A549 (cell line): Measurements from ENCODE around the gene MBD1. TPM values are rescaled to one million over a fixed set of nuclear protein-coding genes. Genes with fewer than 3 reads are reported as not detected.

Experiments used
- ATAC-seq, 2 experiments: fragments of 200-7000 bp in 1 of 2; fragments of >200 bp in 1 of 2; cut with Nextera tagmentation in 1 of 2; cut with Tn5 transposase in 1 of 2; 3 replicates each; pipeline versions ENCODE4 v1.8.0 to v1.9.1; 2018 to 2020; ENCODE audit warnings: mild to moderate bottlenecking in 1 of 2, moderate library complexity in 1 of 2
- CTCF ChIA-PET: fragments of 300-600 bp; sonication (Branson Sonifier 250); formaldehyde crosslinking; extraction: SDS; loops from one replicate; lab custom pipeline; 2021; ENCODE audit warnings: antibody characterized with exemption, inconsistent platforms; lab: Yijun Ruan, JAX
- POLR2A ChIA-PET: fragments of 350-600 bp; formaldehyde crosslinking; extraction: SDS; loops from one replicate; lab custom pipeline; 2021; ENCODE audit warnings: antibody characterized with exemption, inconsistent platforms; lab: Yijun Ruan, JAX
- DNase-seq, 2 experiments: peaks; one replicate each; pipeline versions ENCODE4 v3.0.0 to v3.0.0-alpha.2; 2011 to 2016; ENCODE audit warnings: low read depth in 1 of 2, low spot score in 1 of 2
- FAIRE-seq: peaks from 2 replicates; lab custom pipeline; 2011; peaks lifted over from hg19 to GRCh38; lab: Jason Lieb, UNC
- H3K27ac ChIP-seq, 2 experiments: fragments of >200 bp; sonication (Bioruptor Twin); formaldehyde crosslinking; 3 replicates each; pipeline ENCODE4 v1.5.1; 2016 to 2017
- H3K4me1 ChIP-seq: fragments of >200 bp; sonication (Bioruptor Twin); formaldehyde crosslinking; 3 replicates; pipeline ENCODE4 v1.6.1; 2016
- H3K4me2 ChIP-seq: fragments of >200 bp; sonication (Bioruptor Twin); formaldehyde crosslinking; 3 replicates; pipeline ENCODE4 v1.6.1; 2016
- H3K4me3 ChIP-seq: fragments of >200 bp; sonication (Bioruptor Twin); formaldehyde crosslinking; 3 replicates; pipeline ENCODE4 v1.5.1; 2016
- H3K9me3 ChIP-seq: fragments of >200 bp; sonication (Bioruptor Twin); formaldehyde crosslinking; 3 replicates; pipeline ENCODE4 v1.6.1; 2016
- BHLHE40 ChIP-seq: IDR thresholded peaks from 2 replicates; pipeline ENCODE4 v1.6.1; 2012; ENCODE audit warnings: low read depth, low read length, inconsistent platforms
- CBX8 ChIP-seq: fragments of 200-600 bp; sonication (generic); IDR thresholded peaks from 2 replicates; pipeline ENCODE4 v1.6.1; 2016
- CEBPB ChIP-seq, 2 experiments: fragments of >200 bp in 1 of 2; sonication (Bioruptor Twin) in 1 of 2; formaldehyde crosslinking in 1 of 2; IDR thresholded peaks; 2 replicates each; pipeline ENCODE4 v1.6.1; 2012 to 2016
- CHD4 ChIP-seq: fragments of 200-600 bp; sonication (generic); IDR thresholded peaks from 2 replicates; pipeline ENCODE4 v1.6.1; 2016; ENCODE audit warnings: antibody characterized with exemption, mild to moderate bottlenecking, borderline replicate concordance
- EHF ChIP-seq: fragments of 250-450 bp; sonication (Bioruptor Pico); IDR thresholded peaks from 2 replicates; pipeline ENCODE4 v1.5.0; 2020; ENCODE audit warnings: mild to moderate bottlenecking
- EHMT2 ChIP-seq: fragments of 200-600 bp; sonication (generic); IDR thresholded peaks from 2 replicates; pipeline ENCODE4 v1.6.1; 2016; ENCODE audit warnings: antibody characterized with exemption, low read depth, mild to moderate bottlenecking, moderate library complexity
- FOSB ChIP-seq: fragments of 250-450 bp; sonication (Bioruptor Pico); IDR thresholded peaks from 2 replicates; pipeline ENCODE4 v1.5.0; 2020; ENCODE audit warnings: mild to moderate bottlenecking, moderate library complexity
- HDAC2 ChIP-seq: fragments of 200-600 bp; sonication (generic); IDR thresholded peaks from 2 replicates; pipeline ENCODE4 v1.6.1; 2016
- HEYL ChIP-seq: fragments of 250-450 bp; sonication (Bioruptor Pico); IDR thresholded peaks from 2 replicates; pipeline ENCODE4 v1.8.0; 2021; ENCODE audit warnings: mild to moderate bottlenecking, moderate library complexity
- HOXA7 ChIP-seq: fragments of 250-450 bp; sonication (Bioruptor Pico); IDR thresholded peaks from 2 replicates; pipeline ENCODE4 v1.5.0; 2020; ENCODE audit warnings: mild to moderate bottlenecking, moderate library complexity
- HOXB13 ChIP-seq: fragments of 250-450 bp; sonication (Bioruptor Pico); IDR thresholded peaks from 2 replicates; pipeline ENCODE4 v1.5.0; 2020; ENCODE audit warnings: low read depth, mild to moderate bottlenecking, moderate library complexity
- HOXB5 ChIP-seq: fragments of 250-450 bp; sonication (Bioruptor Pico); IDR thresholded peaks from 2 replicates; pipeline ENCODE4 v1.5.0; 2020; ENCODE audit warnings: mild to moderate bottlenecking, moderate library complexity
- NFE2L2 ChIP-seq: fragments of 150-350 bp; conservative IDR thresholded peaks from 2 replicates; pipeline ENCODE4 v1.6.1; 2014; ENCODE audit warnings: low read length
- NR3C1 ChIP-seq: fragments of >200 bp; sonication (Bioruptor Twin); formaldehyde crosslinking; IDR thresholded peaks from 3 replicates; pipeline ENCODE4 v1.6.1; 2017
- RARB ChIP-seq: fragments of 250-450 bp; sonication (Bioruptor Pico); IDR thresholded peaks from 2 replicates; pipeline ENCODE4 v1.8.0; 2021; ENCODE audit warnings: mild to moderate bottlenecking, moderate library complexity
- RCOR1 ChIP-seq: fragments of 150-350 bp; IDR thresholded peaks from 2 replicates; pipeline ENCODE4 v1.6.1; 2014; ENCODE audit warnings: antibody characterized with exemption, low read length, low read depth
- RNF2 ChIP-seq: fragments of 200-600 bp; sonication (generic); IDR thresholded peaks from 2 replicates; pipeline ENCODE4 v1.6.1; 2016; ENCODE audit warnings: low read depth, mild to moderate bottlenecking, antibody characterized with exemption, moderate library complexity, borderline replicate concordance
- ZC3H11A ChIP-seq: fragments of 450-650 bp; IDR thresholded peaks from 2 replicates; pipeline ENCODE4 v1.6.1; 2014; ENCODE audit warnings: antibody characterized with exemption, mild to moderate bottlenecking
- ZNF302 ChIP-seq: fragments of 250-450 bp; sonication (Bioruptor Pico); IDR thresholded peaks from 2 replicates; pipeline ENCODE4 v1.9.0; 2021; ENCODE audit warnings: inconsistent platforms, mild to moderate bottlenecking, moderate library complexity
- ZSCAN20 ChIP-seq: fragments of 250-450 bp; sonication (Bioruptor Pico); IDR thresholded peaks from 2 replicates; pipeline ENCODE4 v1.8.0; 2022; ENCODE audit warnings: mild to moderate bottlenecking, moderate library complexity
- WGBS: methylation state at CpG from one replicate; pipeline ENCODE4 v1.1.6; 2017; ENCODE audit errors: missing lambda C conversion rate; 5-methylcytosine and 5-hydroxymethylcytosine counted together
- polyA plus RNA-seq, 4 experiments: library from polyadenylated mRNA; depleted of rRNA in 3 of 4; stranded (reverse); fragments of >200 nt; fragmentation: RNase III in 1 of 4; extraction: RNeasy Plus Mini Kit Qiagen cat#74134 plus additional on column Dnase treatment in 1 of 4; gene quantifications; 2 replicates in 3 of 4; 3 replicates in 1 of 4; pipeline ENCODE4 v1.2.3, GENCODE V29; 2011 to 2017
- TF ChIP-seq, protein P1 (sequence below): fragments of 250-450 bp; sonication (Bioruptor Pico); IDR thresholded peaks from 2 replicates; pipeline ENCODE4 v1.5.0; 2021; ENCODE audit warnings: mild to moderate bottlenecking, moderate library complexity, borderline replicate concordance
- TF ChIP-seq, protein P2 (sequence below): IDR thresholded peaks from 2 replicates; pipeline ENCODE4 v1.6.1; 2012
- TF ChIP-seq, protein P3 (sequence below): fragments of 250-450 bp; sonication (Bioruptor Pico); IDR thresholded peaks from 2 replicates; pipeline ENCODE4 v1.5.0; 2020; ENCODE audit warnings: low read depth, mild to moderate bottlenecking, moderate library complexity
- TF ChIP-seq, protein P4 (sequence below): IDR thresholded peaks from 2 replicates; pipeline ENCODE4 v1.6.1; 2012
- TF ChIP-seq, protein P5 (sequence below): fragments of >200 bp; sonication (Bioruptor Twin); formaldehyde crosslinking; IDR thresholded peaks from 3 replicates; pipeline ENCODE4 v1.5.1; 2016

Gene MBD1
- polyA plus RNA-seq, 2 of the 4 experiments (the other 2 are of a cell fraction), result 27.9 to 28.6 TPM

DNA sequence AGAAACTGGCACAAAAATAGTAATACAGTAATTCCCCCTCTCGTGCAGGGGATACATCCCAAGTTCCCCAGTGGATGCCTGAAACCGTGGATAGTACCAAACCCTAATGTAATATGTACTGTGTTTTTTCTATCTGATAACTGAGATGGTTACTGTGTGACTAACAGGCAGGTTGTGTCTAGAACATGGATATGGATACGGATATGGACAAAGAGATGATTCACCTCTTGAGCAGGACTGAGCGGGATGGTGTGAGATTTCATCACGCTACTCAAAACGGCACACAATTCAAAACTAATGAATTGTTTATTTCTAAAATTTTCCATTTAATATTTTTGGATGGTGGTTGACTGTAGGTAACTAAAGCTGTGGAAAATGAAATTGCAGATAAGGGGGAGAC, 3.4 kb downstream of the MBD1 start:
- no peak for FAIRE-seq
- ChIA-PET POLR2A (no interaction called here), CTCF (no interaction called here)
- no peak for DNase-seq
- 70% methylated on average over 6 of the region's 6 CpGs for WGBS
- Histone ChIP-seq H3K4me1 (peaks cover 26% of the 10 kb centered on the region; the same call in 2 of the 3 replicates), H3K4me3 (no peak overlapping the region), H3K27ac (no peak overlapping the region), H3K4me2 (no peak overlapping the region), H3K9me3 (no peaks in the 10 kb centered on the region)
- no peak for ATAC-seq
- no peak for TF ChIP-seq HOXB5 (CRISPR knock-in tag)
- TF ChIP-seq, protein P1, sequence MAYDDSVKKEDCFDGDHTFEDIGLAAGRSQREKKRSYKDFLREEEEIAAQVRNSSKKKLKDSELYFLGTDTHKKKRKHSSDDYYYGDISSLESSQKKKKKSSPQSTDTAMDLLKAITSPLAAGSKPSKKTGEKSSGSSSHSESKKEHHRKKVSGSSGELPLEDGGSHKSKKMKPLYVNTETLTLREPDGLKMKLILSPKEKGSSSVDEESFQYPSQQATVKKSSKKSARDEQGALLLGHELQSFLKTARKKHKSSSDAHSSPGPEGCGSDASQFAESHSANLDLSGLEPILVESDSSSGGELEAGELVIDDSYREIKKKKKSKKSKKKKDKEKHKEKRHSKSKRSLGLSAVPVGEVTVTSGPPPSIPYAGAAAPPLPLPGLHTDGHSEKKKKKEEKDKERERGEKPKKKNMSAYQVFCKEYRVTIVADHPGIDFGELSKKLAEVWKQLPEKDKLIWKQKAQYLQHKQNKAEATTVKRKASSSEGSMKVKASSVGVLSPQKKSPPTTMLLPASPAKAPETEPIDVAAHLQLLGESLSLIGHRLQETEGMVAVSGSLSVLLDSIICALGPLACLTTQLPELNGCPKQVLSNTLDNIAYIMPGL, result no peak
- TF ChIP-seq, protein P2, sequence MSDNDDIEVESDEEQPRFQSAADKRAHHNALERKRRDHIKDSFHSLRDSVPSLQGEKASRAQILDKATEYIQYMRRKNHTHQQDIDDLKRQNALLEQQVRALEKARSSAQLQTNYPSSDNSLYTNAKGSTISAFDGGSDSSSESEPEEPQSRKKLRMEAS, result no peak
- no peak for TF ChIP-seq EHF (CRISPR knock-in tag)
- no peak for TF ChIP-seq CHD4

DNA sequence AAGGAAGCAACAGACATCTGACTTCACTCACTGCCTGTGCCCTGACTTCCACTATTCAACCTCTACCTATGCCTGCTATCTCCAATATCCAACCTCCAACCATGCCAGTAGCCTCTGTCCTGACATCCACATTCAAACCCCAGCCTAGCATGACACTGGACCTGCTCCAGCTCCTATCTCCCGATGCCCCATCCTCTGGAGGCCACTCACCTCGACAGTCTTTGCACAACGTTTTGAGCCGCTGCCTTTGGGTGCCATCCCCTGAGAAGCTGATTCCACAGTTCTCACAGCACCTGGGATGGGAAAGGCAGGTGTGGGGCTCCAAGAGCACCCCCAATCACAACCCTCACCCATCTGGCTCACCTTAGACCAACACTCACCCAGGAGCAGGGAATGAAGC, 4.9 kb downstream of the MBD1 start:
- TF ChIP-seq BHLHE40 (no peak), ZSCAN20 (CRISPR knock-in tag) (no peak), RARB (no peak), NFE2L2 (no peak), RNF2 (no peak), HOXA7 (CRISPR knock-in tag) (no peak), CEBPB (IDR thresholded peaks at IDR 0.05) (no peak), RCOR1 (no peak), HDAC2 (no peak), EHF (CRISPR knock-in tag) (no peak)
- TF ChIP-seq, protein P1, result no peak
- ATAC-seq, result no peak
- DNase-seq, result no peak
- no peak for FAIRE-seq
- Histone ChIP-seq H3K4me2 (no peak overlapping the region), H3K27ac (no peak overlapping the region), H3K4me1 (peaks cover 20% of the 10 kb centered on the region; the same call in 2 of the 3 replicates), H3K9me3 (no peaks in the 10 kb centered on the region), H3K4me3 (no peak overlapping the region)
- CTCF ChIA-PET, result interaction anchor here (1.0 to 1.1 kb wide), 2 partner anchors 8 to 58 kb away, joined by 3 read pairs; no protein-coding TSS in a partner anchor
- POLR2A ChIA-PET, result no interaction called here
- 88% methylated on average over 4 of the region's 4 CpGs for WGBS

DNA sequence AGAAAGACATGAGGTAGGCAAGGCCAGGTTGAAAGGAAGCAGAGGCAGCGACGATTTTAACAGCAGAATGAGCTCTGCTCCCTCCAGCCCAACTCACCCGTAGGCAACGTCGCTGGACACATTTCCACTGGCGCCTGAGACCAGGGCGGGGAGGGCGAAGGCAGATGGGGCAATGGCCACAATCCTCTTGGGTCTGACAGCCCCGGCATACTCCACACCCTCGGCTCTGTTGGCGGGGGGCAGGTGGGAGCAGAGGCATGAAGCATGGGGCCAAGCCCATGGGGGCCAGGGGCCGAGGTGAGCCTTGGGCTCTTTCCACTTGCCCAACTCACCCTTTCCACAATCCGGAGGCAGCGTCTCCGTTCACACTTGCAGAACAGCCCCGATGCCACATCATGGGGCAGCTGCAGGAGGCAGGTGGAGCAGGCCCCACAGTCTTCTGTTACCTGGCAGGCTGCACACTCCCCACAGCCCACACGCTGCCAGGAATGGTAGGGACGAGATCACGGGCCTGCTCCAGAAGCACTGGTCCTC, 5.8 kb downstream of the MBD1 start:
- no peak for ATAC-seq
- no peak for DNase-seq
- H3K4me1 ChIP-seq, result peaks cover 20% of the 10 kb centered on the region; the same call in 2 of the 3 replicates
- CTCF ChIA-PET, result no interaction called here
- FAIRE-seq, result no peak
- H3K27ac ChIP-seq, result no peak overlapping the region
- H3K9me3 ChIP-seq, result no peaks in the 10 kb centered on the region
- WGBS, result 96% methylated on average over 14 of the region's 19 CpGs
- H3K4me2 ChIP-seq, result no peak overlapping the region
- H3K4me3 ChIP-seq, result no peak overlapping the region
- POLR2A ChIA-PET, result no interaction called here
- TF ChIP-seq, protein P3, sequence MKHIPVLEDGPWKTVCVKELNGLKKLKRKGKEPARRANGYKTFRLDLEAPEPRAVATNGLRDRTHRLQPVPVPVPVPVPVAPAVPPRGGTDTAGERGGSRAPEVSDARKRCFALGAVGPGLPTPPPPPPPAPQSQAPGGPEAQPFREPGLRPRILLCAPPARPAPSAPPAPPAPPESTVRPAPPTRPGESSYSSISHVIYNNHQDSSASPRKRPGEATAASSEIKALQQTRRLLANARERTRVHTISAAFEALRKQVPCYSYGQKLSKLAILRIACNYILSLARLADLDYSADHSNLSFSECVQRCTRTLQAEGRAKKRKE (CRISPR knock-in tag), result no peak
- TF ChIP-seq CBX8 (no peak), NR3C1 (no peak), NFE2L2 (no peak), ZC3H11A (no peak), ZSCAN20 (CRISPR knock-in tag) (no peak), ZNF302 (CRISPR knock-in tag) (no peak), HEYL (CRISPR knock-in tag) (no peak), EHMT2 (no peak), FOSB (CRISPR knock-in tag) (no peak), HOXB13 (CRISPR knock-in tag) (no peak)
- TF ChIP-seq, protein P4, sequence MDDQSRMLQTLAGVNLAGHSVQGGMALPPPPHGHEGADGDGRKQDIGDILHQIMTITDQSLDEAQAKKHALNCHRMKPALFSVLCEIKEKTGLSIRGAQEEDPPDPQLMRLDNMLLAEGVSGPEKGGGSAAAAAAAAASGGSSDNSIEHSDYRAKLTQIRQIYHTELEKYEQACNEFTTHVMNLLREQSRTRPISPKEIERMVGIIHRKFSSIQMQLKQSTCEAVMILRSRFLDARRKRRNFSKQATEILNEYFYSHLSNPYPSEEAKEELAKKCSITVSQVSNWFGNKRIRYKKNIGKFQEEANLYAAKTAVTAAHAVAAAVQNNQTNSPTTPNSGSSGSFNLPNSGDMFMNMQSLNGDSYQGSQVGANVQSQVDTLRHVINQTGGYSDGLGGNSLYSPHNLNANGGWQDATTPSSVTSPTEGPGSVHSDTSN, result no peak
- TF ChIP-seq, protein P2, result no peak
- TF ChIP-seq, protein P5, sequence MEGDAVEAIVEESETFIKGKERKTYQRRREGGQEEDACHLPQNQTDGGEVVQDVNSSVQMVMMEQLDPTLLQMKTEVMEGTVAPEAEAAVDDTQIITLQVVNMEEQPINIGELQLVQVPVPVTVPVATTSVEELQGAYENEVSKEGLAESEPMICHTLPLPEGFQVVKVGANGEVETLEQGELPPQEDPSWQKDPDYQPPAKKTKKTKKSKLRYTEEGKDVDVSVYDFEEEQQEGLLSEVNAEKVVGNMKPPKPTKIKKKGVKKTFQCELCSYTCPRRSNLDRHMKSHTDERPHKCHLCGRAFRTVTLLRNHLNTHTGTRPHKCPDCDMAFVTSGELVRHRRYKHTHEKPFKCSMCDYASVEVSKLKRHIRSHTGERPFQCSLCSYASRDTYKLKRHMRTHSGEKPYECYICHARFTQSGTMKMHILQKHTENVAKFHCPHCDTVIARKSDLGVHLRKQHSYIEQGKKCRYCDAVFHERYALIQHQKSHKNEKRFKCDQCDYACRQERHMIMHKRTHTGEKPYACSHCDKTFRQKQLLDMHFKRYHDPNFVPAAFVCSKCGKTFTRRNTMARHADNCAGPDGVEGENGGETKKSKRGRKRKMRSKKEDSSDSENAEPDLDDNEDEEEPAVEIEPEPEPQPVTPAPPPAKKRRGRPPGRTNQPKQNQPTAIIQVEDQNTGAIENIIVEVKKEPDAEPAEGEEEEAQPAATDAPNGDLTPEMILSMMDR, result no peak
- TF ChIP-seq, all 56 proteins: peak for 0
